Astrocyte of the cerebellum (primary cell): ENCODE measurements around the gene NGDN.

Experiments
- DNase-seq: peaks from one replicate; pipeline ENCODE4 v3.0.0-alpha.2; 2011; ENCODE audit warnings: low read depth
- H3K4me3 ChIP-seq: 2 replicates; pipeline ENCODE4 v1.5.1; 2011; ENCODE audit warnings: mild to moderate bottlenecking, low read depth, low read length, moderate library complexity
- CTCF ChIP-seq: IDR thresholded peaks from 2 replicates; pipeline ENCODE4 v1.5.1; 2012; ENCODE audit warnings: low read length, low read depth, moderate library complexity, mild to moderate bottlenecking; ENCODE audit errors: missing control alignments
- in situ Hi-C: cut with HindIII; loops from 2 replicates; pipeline ENCODE4 v1.10.0; 2017; ENCODE audit warnings: low sequenced_read_pairs

NGDN gene

DNA sequence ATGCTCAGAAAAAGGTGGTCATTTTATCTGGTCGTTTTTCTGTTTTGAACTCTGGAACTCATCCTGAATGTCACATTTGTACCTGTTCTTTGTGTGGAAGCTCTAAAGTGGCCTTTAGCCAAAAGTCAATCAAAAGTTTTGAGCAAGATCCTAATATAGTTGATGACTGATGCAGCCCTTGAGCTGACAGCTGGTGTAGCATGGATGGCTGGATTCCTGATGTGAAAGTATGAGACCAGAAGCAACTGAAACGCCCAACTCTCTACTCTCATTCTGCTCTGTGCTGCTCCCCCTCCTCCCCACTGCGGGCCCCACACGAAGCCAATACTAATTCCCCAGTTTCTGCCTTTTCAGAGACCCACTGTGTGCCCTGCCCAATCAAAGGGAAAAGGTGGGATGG, 23.7 kb upstream of the NGDN start:
- in situ Hi-C loops: no loop called here
- no peak overlapping the region for H3K4me3 ChIP-seq
- no peak for DNase-seq
- TF ChIP-seq CTCF: no peak

DNA sequence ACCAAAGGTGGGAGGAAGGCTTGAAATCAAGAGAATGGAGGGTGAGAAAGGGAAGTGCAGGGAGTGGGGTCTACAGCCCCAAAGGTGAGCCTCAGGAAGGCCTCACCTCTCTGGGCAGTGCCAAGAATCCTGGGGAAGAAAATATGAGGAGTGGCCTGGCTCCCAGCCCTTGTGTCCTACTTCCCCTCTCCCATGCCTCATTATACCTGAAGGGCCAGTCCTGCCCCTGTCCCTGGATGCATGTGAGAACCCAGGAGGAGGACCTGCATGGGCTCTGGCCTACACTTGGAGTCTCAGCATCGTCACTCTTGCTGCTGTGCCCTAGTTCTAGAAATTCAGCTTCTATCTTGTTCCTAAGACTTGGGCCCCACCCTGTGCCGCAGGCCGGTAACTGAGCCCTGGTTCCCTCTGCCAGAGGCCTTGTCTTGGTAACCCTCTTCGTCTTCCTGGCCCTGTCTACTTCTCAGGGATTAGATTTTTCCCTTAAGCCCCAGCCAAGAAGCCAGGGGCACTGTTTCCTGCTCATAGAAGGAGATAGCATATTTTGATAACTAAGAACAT, 23.1 kb upstream of the NGDN start:
- no peak overlapping the region for H3K4me3 ChIP-seq
- in situ Hi-C loops: no loop called here
- no peak for DNase-seq
- no peak for TF ChIP-seq CTCF

GRCh38 chr14:23447361-23448350, 21.8 kb upstream of the NGDN start:
- DNase-seq: no peak
- in situ Hi-C loops: no loop called here

DNA sequence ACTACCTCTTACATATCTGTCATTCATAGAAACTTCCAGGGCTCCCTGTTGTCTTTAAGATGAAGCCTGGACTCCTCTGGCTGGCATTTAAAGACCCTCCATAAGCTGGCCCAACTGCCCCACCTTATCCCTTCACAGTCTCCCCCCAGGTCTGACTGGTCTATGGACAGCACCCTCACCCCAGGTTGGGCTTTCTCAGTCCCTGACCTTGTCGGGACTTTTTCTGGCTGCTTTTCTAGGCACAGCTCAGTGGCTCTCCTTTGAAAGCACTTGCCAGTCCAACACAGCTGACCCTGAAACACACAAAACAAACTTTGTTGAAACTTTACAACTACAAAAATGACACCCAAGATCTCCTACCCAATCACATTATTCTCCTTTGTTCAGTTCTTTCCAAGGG, 20.2 kb upstream of the NGDN start:
- no peak overlapping the region for H3K4me3 ChIP-seq
- in situ Hi-C loops: no loop called here
- no peak for TF ChIP-seq CTCF
- DNase-seq: no peak

More at GRCh38 chr14:23447361-23448350, 21.8 kb upstream of the NGDN start:
- H3K4me3 ChIP-seq: no peak overlapping the region
- TF ChIP-seq CTCF: no peak

DNA sequence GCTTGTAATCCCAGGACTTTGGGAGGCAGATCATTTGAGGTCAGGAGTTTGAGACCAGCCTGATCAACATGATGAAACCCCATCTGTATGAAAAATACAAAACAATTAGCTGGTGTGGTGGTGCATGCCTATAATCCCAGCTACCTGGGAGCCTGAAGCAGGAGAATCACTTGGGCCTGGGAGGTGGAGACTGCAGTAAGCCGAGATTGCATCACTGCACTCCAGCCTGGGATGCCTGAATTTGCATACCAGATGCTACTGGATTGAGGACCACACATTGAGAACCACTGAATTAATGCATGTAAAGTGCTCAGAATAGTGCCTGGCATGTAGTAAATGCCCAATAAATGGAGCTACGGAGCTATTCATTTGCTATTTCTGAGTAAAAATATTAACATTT, 19.1 kb upstream of the NGDN start:
- in situ Hi-C loops: no loop called here
- no peak for DNase-seq
- H3K4me3 ChIP-seq: no peak overlapping the region
- no peak for TF ChIP-seq CTCF

DNA sequence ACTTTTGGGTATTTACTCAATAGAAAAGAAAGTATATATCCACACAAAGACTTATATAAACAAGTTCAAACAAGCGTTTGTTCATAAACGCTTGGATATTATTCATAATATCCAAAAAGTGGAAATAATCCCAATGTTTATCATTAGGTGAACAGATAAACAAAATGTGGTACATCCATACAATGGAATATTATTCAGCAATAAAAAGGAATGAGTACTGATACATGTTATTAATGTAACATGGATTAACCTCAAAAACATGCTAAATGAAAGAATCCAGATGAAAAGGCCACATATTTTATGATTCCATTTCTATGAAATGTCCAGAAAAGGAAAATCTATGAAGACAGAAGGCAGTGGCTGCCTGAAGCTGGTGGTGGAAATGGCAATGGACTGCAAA, 17.3 kb upstream of the NGDN start:
- no peak overlapping the region for H3K4me3 ChIP-seq
- no peak for TF ChIP-seq CTCF
- DNase-seq: no peak
- in situ Hi-C loops: no loop called here
